GM12891 (cell line): ENCODE results near the gene IRX4.

Source experiments
- DNase-seq: peaks from one replicate; pipeline ENCODE4 v3.0.0; 2011; ENCODE audit warnings: low spot score; ENCODE audit not compliant: insufficient read length
- FAIRE-seq: peaks from 2 replicates; lab custom pipeline; 2011; peaks lifted over from hg19 to GRCh38; lab: Jason Lieb, UNC
- PAX5 ChIP-seq: IDR thresholded peaks from 2 replicates; pipeline ENCODE4 v1.6.1; 2011; ENCODE audit warnings: low read length, moderate library complexity, mild to moderate bottlenecking; ENCODE audit not compliant: insufficient read depth, severe bottlenecking
- POLR2A ChIP-seq: IDR thresholded peaks from 2 replicates; pipeline ENCODE4 v1.6.1; 2011; ENCODE audit warnings: low read depth, low read length, control low read depth
- POLR2AphosphoS5 ChIP-seq: IDR thresholded peaks from 2 replicates; pipeline ENCODE4 v1.6.1; 2011; ENCODE audit warnings: low read depth, low read length, control low read depth
- POU2F2 ChIP-seq: IDR thresholded peaks from 2 replicates; pipeline ENCODE4 v1.6.1; 2011; ENCODE audit warnings: low read depth, mild to moderate bottlenecking, control low read depth, low read length, moderate library complexity
- SPI1 ChIP-seq: IDR thresholded peaks from 2 replicates; pipeline ENCODE4 v1.6.1; 2011; ENCODE audit warnings: low read depth, low read length, control low read depth
- TAF1 ChIP-seq: IDR thresholded peaks from 2 replicates; pipeline ENCODE4 v1.6.1; 2011; ENCODE audit warnings: low read depth, low read length, control low read depth

The IRX4 gene

GRCh38 chr5:1832511-1833250 is 50.0 kb downstream of the IRX4 start:
- no peak for TF ChIP-seq POU2F2
- DNase-seq (no peak), FAIRE-seq (no peak)

GRCh38 chr5:1831677-1832313 is 50.9 kb downstream of the IRX4 start:
- TF ChIP-seq SPI1 (no peak), POU2F2 (no peak), POLR2A (no peak), POLR2AphosphoS5 (no peak), PAX5 (no peak), TAF1 (no peak)
- DNase-seq (no peak), FAIRE-seq (no peak)

GRCh38 chr5:1831257-1831656 is 51.5 kb downstream of the IRX4 start:
- TF ChIP-seq TAF1 (no peak), POLR2A (no peak), PAX5 (no peak), POU2F2 (no peak), POLR2AphosphoS5 (no peak), SPI1 (no peak)
- DNase-seq (no peak), FAIRE-seq (no peak)

- no peak for FAIRE-seq
- TF ChIP-seq POLR2A (no peak), SPI1 (no peak), POLR2AphosphoS5 (no peak), POU2F2 (no peak), TAF1 (no peak), PAX5 (no peak)
Observed at GRCh38 chr5:1830571-1831228, 52.0 kb downstream of the IRX4 start.

GRCh38 chr5:1827886-1828397 is 54.8 kb downstream of the IRX4 start:
- TF ChIP-seq TAF1 (no peak), POU2F2 (no peak), SPI1 (no peak), POLR2A (no peak), POLR2AphosphoS5 (no peak), PAX5 (no peak)
- DNase-seq (no peak), FAIRE-seq (no peak)

More at GRCh38 chr5:1830571-1831228, 52.0 kb downstream of the IRX4 start:
- DNase-seq: no peak
